ENCODE measurements around the gene DHRSX.
"Not testable (repeated sequence)": the region's sequence is repeated elsewhere in the genome, so short reads cannot be mapped to it uniquely, and the experiment has no call there.

DHRSX gene

GRCh38 chrX:2261831-2262667, 238.7 kb downstream of the DHRSX start:
- peak; percentile 13 for DNase-seq (ENCODE audit: low read depth)
- TF ChIP-seq, protein P1, sequence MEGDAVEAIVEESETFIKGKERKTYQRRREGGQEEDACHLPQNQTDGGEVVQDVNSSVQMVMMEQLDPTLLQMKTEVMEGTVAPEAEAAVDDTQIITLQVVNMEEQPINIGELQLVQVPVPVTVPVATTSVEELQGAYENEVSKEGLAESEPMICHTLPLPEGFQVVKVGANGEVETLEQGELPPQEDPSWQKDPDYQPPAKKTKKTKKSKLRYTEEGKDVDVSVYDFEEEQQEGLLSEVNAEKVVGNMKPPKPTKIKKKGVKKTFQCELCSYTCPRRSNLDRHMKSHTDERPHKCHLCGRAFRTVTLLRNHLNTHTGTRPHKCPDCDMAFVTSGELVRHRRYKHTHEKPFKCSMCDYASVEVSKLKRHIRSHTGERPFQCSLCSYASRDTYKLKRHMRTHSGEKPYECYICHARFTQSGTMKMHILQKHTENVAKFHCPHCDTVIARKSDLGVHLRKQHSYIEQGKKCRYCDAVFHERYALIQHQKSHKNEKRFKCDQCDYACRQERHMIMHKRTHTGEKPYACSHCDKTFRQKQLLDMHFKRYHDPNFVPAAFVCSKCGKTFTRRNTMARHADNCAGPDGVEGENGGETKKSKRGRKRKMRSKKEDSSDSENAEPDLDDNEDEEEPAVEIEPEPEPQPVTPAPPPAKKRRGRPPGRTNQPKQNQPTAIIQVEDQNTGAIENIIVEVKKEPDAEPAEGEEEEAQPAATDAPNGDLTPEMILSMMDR (IDR thresholded peaks at IDR 0.05; ENCODE audit: low read depth, low read length, missing control alignments): no peak
- in situ Hi-C loops (cut with HindIII; ENCODE audit: low sequenced_read_pairs): no loop called here
- H3K4me3 ChIP-seq (ENCODE audit: low read depth, low read length): no peak overlapping the region

DNA sequence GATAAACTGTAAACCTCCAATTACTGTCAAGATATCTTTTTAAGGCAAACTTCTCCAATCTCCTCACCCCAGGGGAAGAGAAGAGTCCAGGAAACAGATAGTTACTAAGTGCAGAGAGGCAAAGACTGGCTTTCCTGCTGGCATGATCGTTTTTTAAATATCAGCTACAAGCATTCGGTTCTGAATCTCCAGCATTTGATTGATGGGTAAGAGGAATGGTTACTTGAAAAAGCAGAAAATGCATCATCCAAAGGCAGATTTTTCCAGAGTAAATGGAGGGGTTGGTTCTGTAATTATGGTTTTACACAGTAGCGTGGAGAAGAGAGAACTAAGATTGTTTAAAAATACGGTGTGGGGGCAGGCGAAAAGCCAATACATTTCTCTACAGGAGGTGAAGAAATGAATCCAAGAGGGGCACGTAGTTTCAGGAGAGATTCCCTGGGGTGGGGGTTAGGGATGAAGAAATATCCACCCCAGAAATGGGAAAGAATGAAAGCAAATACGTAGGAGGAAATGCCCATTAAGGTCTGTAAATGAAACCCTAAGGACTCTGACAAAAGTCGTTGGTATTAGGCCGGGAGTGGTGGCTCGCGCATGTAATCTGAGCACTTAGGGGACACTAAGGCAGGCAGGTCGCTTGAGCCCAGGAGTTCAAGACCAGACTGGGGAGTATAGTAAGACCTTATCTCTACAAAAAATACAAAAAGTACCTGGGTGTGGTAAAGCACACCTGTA, 248.3 kb downstream of the DHRSX start:
- in situ Hi-C loops (cut with HindIII; ENCODE audit: low sequenced_read_pairs): no loop called here
- no peak overlapping the region for H3K4me3 ChIP-seq (ENCODE audit: low read depth, low read length)
- TF ChIP-seq, protein P1 (IDR thresholded peaks at IDR 0.05; ENCODE audit: low read depth, low read length, missing control alignments): no peak
- no peak for DNase-seq (ENCODE audit: low read depth)

GRCh38 chrX:2251211-2251610, 249.6 kb downstream of the DHRSX start:
- in situ Hi-C loops (cut with HindIII; ENCODE audit: low sequenced_read_pairs): no loop called here
- TF ChIP-seq, protein P1 (IDR thresholded peaks at IDR 0.05; ENCODE audit: low read depth, low read length, missing control alignments): no peak
- DNase-seq (ENCODE audit: low read depth): no peak
- no peak overlapping the region for H3K4me3 ChIP-seq (ENCODE audit: low read depth, low read length)

GRCh38 chrX:2243913-2244460, 256.8 kb downstream of the DHRSX start:
- TF ChIP-seq, protein P1 (IDR thresholded peaks at IDR 0.05; ENCODE audit: low read depth, low read length, missing control alignments): no peak
- in situ Hi-C loops (cut with HindIII; ENCODE audit: low sequenced_read_pairs): loop anchor here (5.0 kb wide), 1 partner anchor 37 kb away; no protein-coding TSS in a partner anchor
- no peak overlapping the region for H3K4me3 ChIP-seq (ENCODE audit: low read depth, low read length)
- peak; percentile 6 for DNase-seq (ENCODE audit: low read depth)

DNA sequence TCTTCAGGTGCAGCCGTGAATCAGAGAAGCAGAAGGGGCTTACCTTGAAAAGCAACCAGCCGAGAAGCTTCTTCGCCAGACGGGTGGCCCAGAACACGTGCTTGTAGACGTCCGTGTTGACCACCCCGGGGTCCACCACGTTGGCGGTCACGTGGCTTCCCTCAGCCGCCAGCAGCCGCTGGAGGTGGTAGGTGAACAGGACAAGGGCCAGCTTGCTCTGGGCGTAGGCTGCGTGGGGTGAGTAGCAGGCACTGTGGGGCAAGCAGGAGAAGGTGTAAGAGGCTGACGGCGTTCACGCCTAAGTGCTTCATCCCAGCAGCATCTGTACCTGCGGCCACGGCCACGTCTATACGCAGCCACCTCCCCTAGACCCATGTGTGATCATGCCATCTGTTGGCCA, 257.8 kb downstream of the DHRSX start:
- TF ChIP-seq, protein P1 (IDR thresholded peaks at IDR 0.05; ENCODE audit: low read depth, low read length, missing control alignments): no peak
- no peak overlapping the region for H3K4me3 ChIP-seq (ENCODE audit: low read depth, low read length)
- in situ Hi-C loops (cut with HindIII; ENCODE audit: low sequenced_read_pairs): loop anchor here (5.0 kb wide), 1 partner anchor 36 kb away; no protein-coding TSS in a partner anchor
- no peak for DNase-seq (ENCODE audit: low read depth)

DNA sequence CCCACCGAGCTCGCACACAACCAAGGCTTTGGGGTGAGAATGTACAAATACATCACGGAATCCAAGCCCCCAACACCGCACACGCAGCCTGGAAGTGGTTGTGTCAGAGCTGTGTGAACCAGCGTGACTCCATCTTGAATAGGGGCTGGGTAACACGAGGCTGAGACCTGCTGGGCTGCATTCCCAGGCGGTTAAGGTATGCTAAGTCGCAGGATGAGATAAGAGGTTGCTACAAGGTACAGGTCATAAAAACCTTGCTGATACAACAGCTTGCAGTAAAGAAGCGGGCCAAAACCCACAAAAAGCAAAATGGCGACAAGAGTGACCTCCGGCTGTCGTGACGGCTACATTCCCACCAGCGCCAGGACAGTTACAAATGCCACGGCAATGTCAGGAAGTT, 258.4 kb downstream of the DHRSX start:
- in situ Hi-C loops (cut with HindIII; ENCODE audit: low sequenced_read_pairs): loop anchor here (5.0 kb wide), 1 partner anchor 35 kb away; no protein-coding TSS in a partner anchor
- H3K4me3 ChIP-seq (ENCODE audit: low read depth, low read length): no peak overlapping the region
- no peak for DNase-seq (ENCODE audit: low read depth)
- TF ChIP-seq, protein P1 (IDR thresholded peaks at IDR 0.05; ENCODE audit: low read depth, low read length, missing control alignments): no peak

- not testable (repeated sequence) for H3K4me3 ChIP-seq (ENCODE audit: low read depth, low read length); DNase-seq (ENCODE audit: low read depth)
- in situ Hi-C loops (cut with HindIII; ENCODE audit: low sequenced_read_pairs): loop anchor here (5.0 kb wide), 1 partner anchor 34 kb away; no protein-coding TSS in a partner anchor
These were observed 259.3 kb downstream of the DHRSX start for GRCh38 chrX:2241496-2241895.

DNA sequence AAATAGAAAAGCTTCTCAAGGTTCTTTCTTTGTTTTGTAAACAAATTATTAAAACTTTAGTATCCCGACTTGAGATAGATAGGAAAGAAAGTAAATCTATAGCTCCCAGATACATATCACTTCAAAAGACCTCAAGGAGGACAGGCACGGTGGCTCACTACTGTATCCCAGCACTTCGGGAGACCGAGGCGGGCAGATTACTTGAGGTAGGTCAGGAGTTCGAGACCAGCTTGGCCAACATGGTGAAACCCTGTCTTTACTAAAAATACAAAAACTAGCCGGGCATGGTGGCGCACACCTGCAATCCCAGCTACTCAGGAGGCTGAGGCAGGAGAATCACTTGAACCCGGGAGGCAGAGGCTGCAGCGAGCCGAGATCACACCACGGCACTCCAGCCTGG, 260.0 kb downstream of the DHRSX start:
- in situ Hi-C loops (cut with HindIII; ENCODE audit: low sequenced_read_pairs): loop anchor here (5.0 kb wide), 1 partner anchor 33 kb away; no protein-coding TSS in a partner anchor
- not testable (repeated sequence) for H3K4me3 ChIP-seq (ENCODE audit: low read depth, low read length); DNase-seq (ENCODE audit: low read depth)
